Gastrocnemius medialis (tissue), 4 donors: ENCODE data around the gene ZNF689. TPM values are rescaled to one million over a fixed set of nuclear protein-coding genes. Genes with fewer than 3 reads are reported as not detected.

ENCODE experiments used
- ATAC-seq, 2 donors: fragments of 150-250 bp; one replicate each; pipeline ENCODE4 v1.9.1; 2016
- DNase-seq, 2 donors: peaks; one replicate each; pipeline ENCODE4 v3.0.0-alpha.2; 2019
- H3K27ac ChIP-seq, 4 donors: fragments of 200-600 bp; sonication (generic); 1 replicate in 1 of 4; 2 replicates in 3 of 4; pipeline ENCODE4 v1.5.1; 2016 to 2018; ENCODE audit warnings: mild to moderate bottlenecking in 2 of 4, moderate library complexity in 1 of 4
- H3K27me3 ChIP-seq, 3 donors: fragments of 200-600 bp; sonication (generic) in 2 of 3; 1 replicate in 1 of 3; 2 replicates in 2 of 3; pipeline versions ENCODE4 v1.5.1 to v1.6.0; 2016 to 2019; ENCODE audit warnings: mild to moderate bottlenecking in 1 of 3, moderate library complexity in 1 of 3
- H3K36me3 ChIP-seq, 2 donors: fragments of 200-600 bp; sonication (generic) in 1 of 2; one replicate each; pipeline ENCODE4 v1.5.1; 2017 to 2018
- H3K4me1 ChIP-seq, 2 donors: fragments of 200-600 bp; sonication (generic) in 1 of 2; one replicate each; pipeline ENCODE4 v1.5.1; 2016 to 2017; ENCODE audit warnings: mild to moderate bottlenecking in 2 of 2
- H3K4me3 ChIP-seq, 4 donors: fragments of 200-600 bp; sonication (generic) in 3 of 4; 1 replicate in 1 of 4; 2 replicates in 3 of 4; pipeline ENCODE4 v1.5.1; 2016 to 2019; ENCODE audit warnings: mild to moderate bottlenecking in 2 of 4
- H3K9me3 ChIP-seq, 3 donors: fragments of 200-600 bp; sonication (generic) in 2 of 3; 1 replicate in 1 of 3; 2 replicates in 2 of 3; pipeline ENCODE4 v1.5.1; 2016 to 2019
- POLR2A ChIP-seq, 2 donors: fragments of 450-650 bp; IDR thresholded peaks; one replicate each; pipeline ENCODE4 v1.6.1; 2017; ENCODE audit warnings: antibody characterized with exemption in 2 of 2, mild to moderate bottlenecking in 2 of 2, moderate library complexity in 2 of 2
- in situ Hi-C, 4 donors: fragments of 200-750 bp; cut with MboI; loops; one replicate each; pipeline versions ENCODE4 v1.15.0 to v1.8.0; 2017; ENCODE audit warnings: low sequenced_read_pairs in 4 of 4
- intact Hi-C: fragments of 100-400 bp; cut with DNase I; formaldehyde crosslinking; loops from one replicate; pipeline ENCODE4 v1.15.1; 2023; ENCODE audit warnings: low total_unique reads
- total RNA-seq, 4 donors: library from RNA; depleted of rRNA; stranded (reverse); fragments of >200 nt; gene quantifications; one replicate each; pipeline versions ENCODE4 v1.1.0 to v1.2.3, GENCODE V29; 2016
- TF ChIP-seq, protein P1 (sequence below), 5 experiments: fragments of 450-650 bp in 3 of 5; fragments of 200-600 bp in 2 of 5; sonication (generic) in 2 of 5; IDR thresholded peaks in 4 of 5; conservative IDR thresholded peaks in 1 of 5; 1 replicate in 4 of 5; 2 replicates in 1 of 5; pipeline ENCODE4 v1.5.1; 2016 to 2019; ENCODE audit warnings: antibody characterized with exemption in 5 of 5, mild to moderate bottlenecking in 3 of 5, moderate library complexity in 3 of 5

The ZNF689 gene
- total RNA-seq, 4 donors from 2014 or later, result 2.9 to 6.3 (median 6.1) TPM

- peak overlapping the region in 3 of 4 donors; percentile 75 to 87 (median 84) for H3K4me3 ChIP-seq
Measured at GRCh38 chr16:30569746-30570635, 40.2 kb downstream of the ZNF689 start.

GRCh38 chr16:30569281-30569680 lies 40.9 kb downstream of the ZNF689 start:
- Histone ChIP-seq H3K36me3 (no peaks in the 10 kb centered on the region), H3K27ac (peak overlapping the region in 1 of 4 donors; percentile 98), H3K4me1 (peaks cover 21 to 24% of the 10 kb centered on the region in 2 donors), H3K27me3 (no peaks in the 10 kb centered on the region), H3K9me3 (no peaks in the 10 kb centered on the region), H3K4me3 (no peak overlapping the region)
- in situ Hi-C loops (no loop called here), intact Hi-C loops (no loop called here)
- DNase-seq, result no peak
- no peak for ATAC-seq
- TF ChIP-seq, protein P1, sequence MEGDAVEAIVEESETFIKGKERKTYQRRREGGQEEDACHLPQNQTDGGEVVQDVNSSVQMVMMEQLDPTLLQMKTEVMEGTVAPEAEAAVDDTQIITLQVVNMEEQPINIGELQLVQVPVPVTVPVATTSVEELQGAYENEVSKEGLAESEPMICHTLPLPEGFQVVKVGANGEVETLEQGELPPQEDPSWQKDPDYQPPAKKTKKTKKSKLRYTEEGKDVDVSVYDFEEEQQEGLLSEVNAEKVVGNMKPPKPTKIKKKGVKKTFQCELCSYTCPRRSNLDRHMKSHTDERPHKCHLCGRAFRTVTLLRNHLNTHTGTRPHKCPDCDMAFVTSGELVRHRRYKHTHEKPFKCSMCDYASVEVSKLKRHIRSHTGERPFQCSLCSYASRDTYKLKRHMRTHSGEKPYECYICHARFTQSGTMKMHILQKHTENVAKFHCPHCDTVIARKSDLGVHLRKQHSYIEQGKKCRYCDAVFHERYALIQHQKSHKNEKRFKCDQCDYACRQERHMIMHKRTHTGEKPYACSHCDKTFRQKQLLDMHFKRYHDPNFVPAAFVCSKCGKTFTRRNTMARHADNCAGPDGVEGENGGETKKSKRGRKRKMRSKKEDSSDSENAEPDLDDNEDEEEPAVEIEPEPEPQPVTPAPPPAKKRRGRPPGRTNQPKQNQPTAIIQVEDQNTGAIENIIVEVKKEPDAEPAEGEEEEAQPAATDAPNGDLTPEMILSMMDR (IDR thresholded peaks at IDR 0.05 in 4 of 5, conservative IDR thresholded peaks at IDR 0.05 in 1 of 5), result no peak
- TF ChIP-seq POLR2A (IDR thresholded peaks at IDR 0.05), result no peak

More at GRCh38 chr16:30569746-30570635, 40.2 kb downstream of the ZNF689 start:
- in situ Hi-C loops, result loop anchor here in 2 of 4 donors (5.0 to 10.0 kb wide), 2 partner anchors 65 to 82 kb away; partner anchors contain the start of gene PRR14 (in 1 of the 2)
- Histone ChIP-seq H3K27ac (peak overlapping the region; percentile 84 to 99 (median 98)), H3K4me1 (peaks cover 21 to 24% of the 10 kb centered on the region in 2 donors), H3K27me3 (no peaks in the 10 kb centered on the region), H3K36me3 (no peaks in the 10 kb centered on the region), H3K9me3 (no peaks in the 10 kb centered on the region)
- ATAC-seq, result no peak
- no peak for TF ChIP-seq POLR2A (IDR thresholded peaks at IDR 0.05)
- no peak for DNase-seq
- intact Hi-C loops, result loop anchor here (5.0 kb wide), 1 partner anchor 37 kb away; no protein-coding TSS in a partner anchor

DNA sequence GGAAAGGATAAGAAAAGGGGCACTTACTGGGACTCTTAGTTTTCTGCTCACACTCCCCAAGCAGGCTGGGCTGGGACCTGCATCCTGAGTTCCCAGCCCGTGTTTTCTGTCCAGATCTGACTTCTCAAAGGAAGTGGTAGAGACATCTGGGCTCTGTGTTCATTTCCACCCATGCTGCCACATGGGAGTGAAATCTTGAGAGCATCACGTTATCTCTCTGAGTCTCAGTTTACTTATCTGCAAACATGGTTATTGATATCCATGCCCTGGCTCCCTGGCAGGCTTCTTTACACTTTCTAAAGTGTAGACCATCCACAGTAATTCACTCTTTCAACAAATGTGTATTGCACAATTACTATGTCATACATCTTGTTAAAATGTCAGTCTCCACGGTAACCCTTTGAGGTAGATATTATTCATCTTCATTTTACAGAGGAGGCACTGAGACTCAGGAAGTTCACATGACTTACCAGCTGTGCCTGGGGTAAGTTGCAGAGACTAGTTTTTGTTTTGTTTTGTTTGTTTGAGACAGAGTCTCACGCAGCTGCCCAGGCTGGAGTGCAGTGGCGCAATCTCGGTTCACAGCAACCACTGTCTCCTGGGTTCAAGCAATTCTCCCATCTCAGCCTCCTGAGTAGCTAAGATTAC lies 42.1 kb downstream of the ZNF689 start:
- DNase-seq (no peak), ATAC-seq (no peak)
- in situ Hi-C loops (no loop called here), intact Hi-C loops (no loop called here)
- no peaks in the 10 kb centered on the region for H3K9me3 ChIP-seq
- H3K4me1 ChIP-seq, result peaks cover 18 to 24% of the 10 kb centered on the region in 2 donors
- no peak overlapping the region for H3K4me3 ChIP-seq
- H3K36me3 ChIP-seq, result no peaks in the 10 kb centered on the region
- TF ChIP-seq, protein P1 (IDR thresholded peaks at IDR 0.05 in 4 of 5, conservative IDR thresholded peaks at IDR 0.05 in 1 of 5), result no peak
- TF ChIP-seq POLR2A (IDR thresholded peaks at IDR 0.05), result no peak
- H3K27ac ChIP-seq, result no peak overlapping the region
- no peaks in the 10 kb centered on the region for H3K27me3 ChIP-seq

DNA sequence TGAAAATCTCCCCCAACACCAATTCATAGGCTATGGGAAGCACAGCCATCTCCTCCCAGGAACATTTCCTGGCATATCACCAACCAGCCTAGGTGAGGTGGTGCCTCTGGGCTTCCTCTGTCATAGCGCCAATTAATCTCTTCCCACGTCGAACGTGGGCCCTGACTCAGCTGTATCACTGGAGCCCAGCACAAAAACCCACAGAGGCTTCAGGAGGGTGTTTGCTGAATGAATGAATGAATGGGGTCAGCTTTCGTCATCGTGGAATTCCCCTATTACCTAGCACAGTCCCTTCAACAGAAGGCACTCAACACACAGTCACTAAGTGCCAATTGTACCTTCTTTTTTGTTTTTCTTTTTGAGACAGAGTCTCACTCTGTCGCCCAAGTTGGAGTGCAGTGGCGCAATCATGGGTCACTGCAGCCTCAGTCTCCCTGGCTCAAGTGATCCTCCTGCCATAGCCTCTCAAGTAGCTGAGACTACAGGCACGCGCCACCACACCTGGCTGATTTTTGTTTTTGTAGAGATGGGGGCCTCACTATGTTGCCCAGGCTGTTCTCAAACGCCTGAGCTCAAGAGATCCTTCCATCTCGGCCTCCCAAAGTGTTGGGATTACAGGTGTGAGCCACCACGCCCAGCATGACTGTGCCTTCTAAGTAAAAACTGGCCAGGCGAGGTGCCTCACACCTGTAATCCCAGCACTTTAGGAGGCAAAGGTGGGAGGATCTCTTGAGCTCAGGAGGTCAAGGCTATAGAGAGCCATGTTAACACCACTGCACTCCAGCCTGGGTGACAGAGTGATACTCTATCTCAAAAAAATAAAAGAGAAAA lies 42.8 kb downstream of the ZNF689 start:
- Histone ChIP-seq H3K4me3 (no peak overlapping the region), H3K36me3 (no peaks in the 10 kb centered on the region), H3K4me1 (peaks cover 11 to 19% of the 10 kb centered on the region in 2 donors), H3K27ac (no peak overlapping the region), H3K9me3 (no peaks in the 10 kb centered on the region), H3K27me3 (no peaks in the 10 kb centered on the region)
- intact Hi-C loops (no loop called here), in situ Hi-C loops (no loop called here)
- TF ChIP-seq POLR2A (IDR thresholded peaks at IDR 0.05), result no peak
- TF ChIP-seq, protein P1 (IDR thresholded peaks at IDR 0.05 in 4 of 5, conservative IDR thresholded peaks at IDR 0.05 in 1 of 5), result no peak
- no peak for DNase-seq
- no peak for ATAC-seq
